HG03460 (cell line): ENCODE measurements around the gene RAB44.
"Not testable (repeated sequence)": the region's sequence is repeated elsewhere in the genome, so short reads cannot be mapped to it uniquely, and the experiment has no call there.

ENCODE experiments used
- ATAC-seq: cut with Tn5 transposase; IDR thresholded peaks from one replicate; pipeline ENCODE4 v1.9.1; 2021; ENCODE audit not compliant: unreplicated experiment

RAB44 gene, protein sequence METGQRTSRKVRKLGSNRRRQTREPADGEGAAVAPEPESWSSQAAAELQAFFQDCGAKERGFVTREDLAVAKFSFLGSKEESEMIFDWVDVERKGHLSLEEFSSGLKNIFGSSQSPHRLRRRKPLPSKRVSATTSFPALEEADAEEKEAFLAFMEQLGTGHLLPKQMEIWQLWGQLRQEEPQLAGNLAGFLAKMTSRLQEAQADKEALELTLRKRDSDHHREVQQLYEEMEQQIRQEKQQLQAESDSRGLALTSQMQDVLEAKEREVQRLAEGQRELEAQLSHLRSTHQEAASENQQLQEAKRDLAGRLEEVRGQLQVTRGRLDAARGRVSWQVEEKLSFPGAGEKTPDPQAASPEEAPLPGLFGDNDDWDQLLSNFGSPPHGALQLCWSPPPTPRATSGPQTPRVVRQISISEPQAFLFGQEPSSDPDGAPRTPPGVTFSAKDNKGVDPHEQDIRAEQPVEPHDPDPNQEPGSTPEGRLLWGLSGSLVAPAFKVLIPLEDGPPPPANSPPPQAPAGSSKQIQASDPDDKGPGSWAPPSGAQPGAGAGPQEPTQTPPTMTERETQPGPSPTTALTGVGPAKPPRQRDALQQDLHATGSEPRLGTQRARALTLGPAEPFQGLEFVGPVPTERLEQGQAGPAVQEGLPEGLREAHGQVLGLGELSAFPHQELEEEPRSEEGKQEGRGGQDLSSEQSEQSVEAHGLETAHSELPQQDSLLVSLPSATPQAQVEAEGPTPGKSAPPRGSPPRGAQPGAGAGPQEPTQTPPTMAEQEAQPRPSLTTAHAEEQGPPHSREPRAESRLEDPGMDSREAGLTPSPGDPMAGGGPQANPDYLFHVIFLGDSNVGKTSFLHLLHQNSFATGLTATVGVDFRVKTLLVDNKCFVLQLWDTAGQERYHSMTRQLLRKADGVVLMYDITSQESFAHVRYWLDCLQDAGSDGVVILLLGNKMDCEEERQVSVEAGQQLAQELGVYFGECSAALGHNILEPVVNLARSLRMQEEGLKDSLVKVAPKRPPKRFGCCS

DNA sequence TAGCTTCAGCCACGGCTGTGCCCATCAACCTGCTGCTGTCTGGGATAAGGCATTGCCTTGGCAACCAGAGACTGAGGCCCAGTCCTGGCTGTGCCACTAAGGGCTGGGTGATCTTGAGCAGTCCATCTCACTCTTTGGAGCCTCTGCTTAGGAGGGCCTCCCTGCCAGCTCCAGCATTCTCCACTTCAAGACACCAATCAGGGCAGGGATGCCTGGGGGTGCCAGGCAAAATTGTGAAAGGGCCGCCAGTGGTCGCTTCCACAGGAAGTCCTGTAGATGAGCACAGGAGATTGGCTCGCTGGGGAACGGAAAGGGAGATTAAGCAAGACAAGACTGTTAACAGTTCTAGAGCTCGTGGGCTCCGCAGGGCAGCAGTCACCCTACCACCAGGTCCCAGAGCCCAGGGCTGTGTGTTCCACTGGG lies at the start of gene RAB44:
RAB44 (plus strand) TSS at position 346 of the 423 bp plus-strand sequence. CDS start 6,410 bp downstream, outside the sequence.
- no peak for ATAC-seq

DNA sequence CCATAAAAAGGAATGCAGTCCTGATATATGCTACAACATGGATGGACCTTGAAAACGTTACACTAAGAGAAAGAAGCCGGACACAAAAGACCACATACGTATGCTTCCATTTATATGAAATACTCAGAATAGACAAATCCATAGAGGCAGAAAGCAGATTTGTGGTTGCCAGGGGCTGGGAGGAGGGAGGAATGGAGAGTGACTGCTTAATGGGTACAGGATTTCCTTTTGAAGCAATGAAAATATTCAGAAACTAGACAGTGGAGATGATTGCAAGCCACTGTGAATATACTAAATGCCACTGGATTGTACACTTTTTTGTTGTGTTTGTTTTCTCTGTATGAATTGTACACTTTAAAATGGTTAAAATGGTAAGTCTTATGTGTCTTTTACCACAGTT lies 48.5 kb upstream of the RAB44 start:
- no peak for ATAC-seq

DNA sequence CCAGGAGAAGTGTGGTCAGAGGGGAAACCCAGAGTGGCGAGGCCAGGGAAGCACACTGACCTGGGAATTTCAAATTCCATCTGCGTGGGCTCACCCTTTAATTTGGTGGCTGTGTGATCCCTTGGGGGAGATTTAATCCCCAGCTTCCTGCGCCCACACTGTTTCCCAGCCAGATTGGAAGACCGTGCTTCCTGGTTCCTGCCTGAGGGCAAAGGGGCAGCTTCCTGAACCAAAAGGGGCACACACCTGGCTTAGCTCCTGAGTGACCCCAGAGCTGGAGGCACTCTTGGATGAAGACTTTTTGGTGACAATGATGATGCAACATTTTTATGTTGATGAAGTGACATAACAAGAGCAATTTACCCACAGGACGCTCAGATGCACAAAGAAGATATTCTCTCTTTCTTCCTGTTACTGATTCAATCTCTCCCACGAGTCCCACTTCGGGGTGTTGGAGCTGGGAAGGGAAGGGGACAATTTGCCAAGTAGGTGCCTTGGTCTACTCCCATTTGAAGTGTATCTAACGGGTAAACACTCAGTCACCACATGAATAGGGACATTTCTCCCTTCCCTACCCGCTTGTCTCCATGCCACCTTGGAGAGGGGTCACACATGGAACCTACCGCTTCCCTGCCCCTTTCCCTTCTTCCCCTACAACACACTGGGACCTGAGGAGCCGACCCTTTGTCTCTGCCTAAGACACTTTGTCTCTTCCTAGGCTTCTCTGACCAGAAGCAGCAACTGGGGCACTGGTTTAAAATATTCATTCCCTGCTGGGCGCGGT lies 47.7 kb upstream of the RAB44 start:
- no peak for ATAC-seq

DNA sequence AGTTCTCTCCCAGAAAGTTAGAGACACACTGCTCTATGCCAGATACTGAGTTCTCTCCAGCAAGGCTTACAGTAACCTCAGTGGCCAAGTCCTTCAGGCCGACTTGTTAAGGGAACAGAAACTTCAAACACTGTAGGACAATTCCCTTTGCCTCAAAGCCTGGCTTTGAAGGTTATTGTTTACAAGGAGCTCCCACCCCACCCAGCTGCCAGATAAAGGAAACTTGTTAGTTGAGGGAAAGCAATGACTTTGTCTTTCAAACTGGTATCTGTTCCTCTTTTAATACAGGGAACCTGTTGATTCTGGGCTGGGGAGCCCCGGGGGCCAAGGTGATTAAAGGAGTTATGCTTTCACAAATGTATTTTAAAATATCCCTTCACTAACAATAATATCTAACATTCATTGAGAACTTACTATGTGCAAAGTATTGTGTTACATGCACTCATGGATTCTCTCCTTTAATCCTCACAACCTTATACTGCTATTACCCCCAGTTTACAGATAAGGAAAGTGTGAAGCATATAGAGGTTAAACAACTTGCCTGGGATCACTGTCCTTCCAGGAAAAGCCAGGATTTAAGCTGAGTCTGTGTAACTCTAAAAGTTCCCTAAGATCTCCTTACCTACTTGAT lies 46.7 kb upstream of the RAB44 start:
- peak; percentile 65 for ATAC-seq

DNA sequence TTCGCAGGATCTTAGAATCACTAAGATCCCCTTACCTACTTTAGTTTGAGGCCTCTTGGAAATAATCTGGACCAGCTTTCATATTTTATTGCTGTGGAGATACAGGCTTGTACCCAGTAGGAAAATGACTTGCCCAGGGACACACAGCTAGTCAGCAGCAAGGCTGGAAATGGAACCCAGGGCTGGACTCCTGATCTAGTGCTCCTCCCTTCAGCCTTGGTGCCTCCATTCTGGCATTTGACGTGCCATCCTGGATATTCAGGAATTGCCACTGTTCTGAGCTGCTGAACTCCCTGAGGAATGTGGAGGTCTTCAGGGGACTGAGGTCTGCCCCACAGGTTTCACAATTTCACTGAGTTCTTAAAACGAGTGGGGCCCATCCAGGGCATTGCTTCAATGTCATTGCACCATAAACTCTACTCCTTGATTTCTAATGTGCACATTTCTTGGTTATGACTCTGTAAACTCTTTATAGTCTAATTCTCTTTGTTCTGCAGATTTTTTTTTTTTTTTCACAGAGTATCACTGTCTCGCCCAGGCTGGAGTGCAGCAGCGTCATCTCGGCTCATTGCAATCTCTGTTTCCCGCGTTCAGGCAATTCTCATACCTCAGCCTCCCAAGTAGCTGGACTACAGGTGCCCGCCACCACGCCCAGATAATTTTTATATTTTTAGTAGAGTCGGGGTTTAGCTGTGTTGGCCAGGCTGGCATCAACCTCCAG lies 45.8 kb upstream of the RAB44 start:
- ATAC-seq: no peak

DNA sequence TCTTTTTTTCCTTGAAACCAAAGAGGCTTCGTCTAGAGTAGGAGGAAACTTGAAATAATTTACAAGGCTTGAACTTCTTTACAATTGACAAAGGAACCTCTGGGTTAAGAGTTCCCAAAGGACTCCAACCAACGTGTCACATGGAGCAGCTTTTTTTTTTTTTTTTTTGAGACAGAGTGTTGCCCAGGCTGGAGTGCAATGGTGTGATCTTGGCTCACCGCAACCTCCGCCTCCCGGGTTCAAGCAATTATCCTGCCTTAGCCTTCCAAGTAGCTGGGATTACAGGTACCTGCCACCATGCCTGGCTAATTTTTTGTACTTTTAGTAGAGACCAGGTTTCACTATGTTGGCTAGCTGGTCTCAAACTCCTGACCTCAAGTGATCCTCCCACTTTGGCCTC lies 43.2 kb upstream of the RAB44 start:
- not testable (repeated sequence) for ATAC-seq

DNA sequence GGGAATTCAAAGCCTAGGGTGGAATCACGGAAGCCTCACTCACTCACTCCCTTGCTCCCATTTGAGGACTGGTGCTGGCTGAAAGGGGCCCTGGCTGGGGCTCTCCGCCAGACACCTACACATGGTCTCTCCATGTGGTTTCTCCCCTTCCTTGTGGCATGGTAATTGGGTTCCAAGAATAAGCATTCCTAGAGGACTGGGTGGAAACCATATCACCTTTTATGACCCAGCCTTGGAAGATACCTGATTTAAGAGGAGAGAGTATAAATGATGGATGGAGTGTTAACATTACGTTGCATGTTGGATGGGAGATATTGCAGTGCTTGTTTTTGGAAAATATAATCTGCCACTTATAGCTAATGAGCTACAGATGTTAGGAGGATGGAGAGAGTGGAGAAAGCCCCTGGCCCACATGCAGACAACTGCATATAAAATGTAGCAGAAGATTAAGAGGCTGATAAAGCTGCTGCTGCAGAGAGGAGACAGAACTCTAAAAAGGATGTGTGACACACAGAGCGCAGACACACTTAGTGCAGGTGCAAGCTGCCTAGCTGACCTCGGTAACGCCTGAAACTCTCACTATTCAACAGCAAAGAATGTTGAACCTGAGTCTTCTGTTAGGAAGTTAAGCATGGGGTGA lies 42.4 kb upstream of the RAB44 start:
- no peak for ATAC-seq

DNA sequence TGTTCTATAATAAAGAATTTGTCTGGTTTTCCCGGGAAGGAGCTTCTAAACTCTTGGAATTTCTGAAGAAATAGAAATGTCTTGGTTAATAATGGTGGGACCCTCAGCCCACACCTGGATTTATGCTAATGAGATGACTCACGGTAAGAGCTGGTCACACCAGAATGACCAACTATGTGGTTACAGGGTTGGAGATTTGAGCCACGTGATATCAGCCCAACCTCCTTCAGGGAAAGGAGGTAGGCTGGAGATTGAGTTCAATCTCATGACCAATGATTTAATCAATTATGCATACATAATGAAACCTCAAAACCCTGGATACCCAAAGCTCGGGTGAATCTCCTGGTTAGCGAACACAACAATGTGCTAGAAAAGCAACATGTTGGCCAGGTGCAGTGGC lies 41.2 kb upstream of the RAB44 start:
- ATAC-seq: no peak

DNA sequence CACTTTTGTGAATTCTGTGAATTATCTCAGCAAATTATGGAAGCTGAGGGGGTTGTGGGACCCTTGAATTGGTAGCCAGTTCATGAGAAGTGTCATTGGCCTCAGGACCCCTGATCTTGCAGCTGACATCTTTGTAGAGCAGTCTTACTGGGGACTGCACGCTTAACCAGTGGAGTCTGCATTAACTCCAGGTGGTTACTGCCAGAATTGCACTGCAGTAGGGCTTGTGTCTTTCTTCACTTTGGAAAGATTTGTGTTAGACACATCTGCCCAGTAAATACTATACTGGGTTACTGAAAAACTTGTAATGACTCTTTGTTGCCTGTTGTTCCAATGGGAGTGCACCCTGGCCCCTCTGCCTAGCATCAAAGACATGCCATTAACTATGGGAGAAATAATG lies 40.4 kb upstream of the RAB44 start:
- ATAC-seq: no peak

DNA sequence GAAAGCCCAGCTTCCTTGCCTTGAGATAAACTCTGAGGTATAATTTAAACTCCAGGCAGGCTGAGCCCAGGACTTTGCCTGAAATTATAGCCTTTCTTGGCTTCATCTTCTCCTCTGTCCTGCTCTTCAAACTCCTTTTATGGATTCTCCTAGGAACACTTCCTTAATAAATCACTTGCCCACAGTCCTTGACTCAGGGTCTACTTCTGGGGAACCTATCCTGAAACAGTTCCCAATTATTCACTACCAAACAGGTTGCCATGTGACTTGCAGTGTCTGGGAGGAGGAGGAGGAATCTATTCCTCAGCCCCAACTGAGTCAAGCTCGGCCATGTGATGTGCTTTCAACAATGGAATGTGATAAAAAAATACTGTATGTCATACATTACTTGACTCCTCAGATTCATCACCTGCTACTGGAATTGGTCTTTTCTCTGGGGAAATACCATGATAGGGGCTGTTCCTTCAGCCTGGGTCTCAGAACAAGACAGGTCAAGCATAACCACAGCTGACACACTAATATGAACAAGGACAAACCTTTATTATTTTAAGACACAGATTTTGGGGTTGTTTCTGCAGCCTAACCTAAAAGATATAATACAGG lies 39.6 kb upstream of the RAB44 start:
- no peak for ATAC-seq

DNA sequence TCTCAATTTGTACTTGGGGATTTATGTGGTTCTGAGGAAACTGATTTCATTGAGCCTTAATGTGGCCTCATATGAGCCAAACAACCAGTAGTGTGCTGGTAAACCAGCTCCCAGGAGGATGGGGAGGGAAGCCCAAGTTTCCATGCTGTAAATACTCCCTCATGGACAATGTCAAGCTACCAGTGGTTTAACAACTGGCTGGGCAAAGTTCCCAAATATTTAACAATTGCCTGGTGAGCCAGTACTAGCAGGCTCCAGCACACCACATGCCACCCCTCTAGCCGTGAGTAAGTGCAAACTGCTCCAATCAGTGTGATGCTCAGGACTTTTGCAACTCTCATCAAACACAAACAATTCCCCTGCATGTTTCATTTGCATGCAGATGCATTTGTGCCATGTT lies 38.4 kb upstream of the RAB44 start:
- ATAC-seq: no peak

DNA sequence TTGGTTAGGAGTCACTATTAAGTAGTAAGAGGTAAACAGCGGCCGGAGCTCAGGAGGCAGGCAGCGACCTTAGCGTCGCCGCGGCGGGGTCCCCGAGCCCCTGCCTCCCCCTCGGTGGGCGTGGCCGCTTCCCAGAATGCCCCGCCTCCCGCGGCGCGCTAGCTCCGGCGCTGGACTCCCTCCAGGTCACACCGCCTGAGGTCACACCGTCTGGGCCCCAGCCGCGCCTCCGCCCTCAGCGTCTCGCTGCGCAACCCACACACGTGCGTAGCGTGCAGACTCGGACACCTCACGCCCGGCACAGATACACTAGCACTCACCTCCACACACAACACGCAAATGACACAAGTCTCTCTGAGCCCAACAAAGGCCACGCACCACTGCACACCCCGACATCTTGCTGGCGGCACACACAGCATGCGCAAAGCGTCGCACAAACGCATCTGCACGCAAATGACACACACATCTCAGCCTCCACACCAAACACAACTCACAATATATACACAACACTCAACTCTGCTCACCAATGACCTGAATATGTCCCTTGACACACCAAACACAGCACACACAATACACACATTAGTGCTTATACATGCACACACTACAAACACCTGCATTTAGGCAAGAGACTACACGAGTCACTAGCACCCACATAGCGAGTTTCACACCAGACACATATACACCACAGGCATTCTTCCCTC lies 36.7 kb upstream of the RAB44 start:
- no peak for ATAC-seq

DNA sequence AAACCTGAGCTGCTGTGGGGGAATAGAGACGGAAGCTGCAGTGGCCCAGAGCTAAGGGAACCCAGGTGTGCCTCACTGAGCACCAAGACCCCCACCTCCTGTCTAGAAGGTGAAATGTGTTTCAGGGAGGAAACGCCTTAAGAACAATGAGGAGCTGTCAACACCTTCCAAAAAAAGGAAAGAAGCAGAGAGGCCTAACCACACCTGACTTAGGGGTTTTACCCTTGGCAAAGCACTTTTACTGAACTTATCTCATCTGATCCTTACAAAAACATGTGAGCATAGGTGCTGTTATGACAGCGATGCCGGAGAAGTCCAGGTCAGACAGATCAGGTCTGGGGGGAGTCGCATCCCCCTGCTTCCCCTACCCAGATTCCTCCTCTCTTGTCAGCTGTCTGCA lies 35.2 kb upstream of the RAB44 start:
- no peak for ATAC-seq

DNA sequence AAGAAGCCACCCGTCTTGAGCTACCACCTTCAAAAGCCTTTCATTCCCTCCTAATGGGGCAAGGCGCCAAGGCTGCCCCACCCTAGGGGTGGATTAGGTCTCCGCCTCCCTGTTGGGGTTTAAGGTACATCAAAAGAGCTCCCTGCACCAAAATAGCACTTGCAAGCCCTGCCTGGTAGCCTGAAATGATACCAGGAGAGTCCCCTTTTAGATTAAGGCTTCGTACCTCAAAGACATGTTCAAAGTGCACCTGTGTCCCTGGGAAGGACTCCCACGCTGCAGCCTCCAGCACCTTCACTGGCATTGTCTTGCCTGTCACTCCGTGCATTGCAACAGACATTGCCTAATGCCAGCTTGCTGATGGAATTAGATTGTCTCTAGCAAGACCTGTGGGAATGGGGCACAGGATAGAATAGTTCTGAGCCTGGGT lies 34.8 kb upstream of the RAB44 start:
- no peak for ATAC-seq

DNA sequence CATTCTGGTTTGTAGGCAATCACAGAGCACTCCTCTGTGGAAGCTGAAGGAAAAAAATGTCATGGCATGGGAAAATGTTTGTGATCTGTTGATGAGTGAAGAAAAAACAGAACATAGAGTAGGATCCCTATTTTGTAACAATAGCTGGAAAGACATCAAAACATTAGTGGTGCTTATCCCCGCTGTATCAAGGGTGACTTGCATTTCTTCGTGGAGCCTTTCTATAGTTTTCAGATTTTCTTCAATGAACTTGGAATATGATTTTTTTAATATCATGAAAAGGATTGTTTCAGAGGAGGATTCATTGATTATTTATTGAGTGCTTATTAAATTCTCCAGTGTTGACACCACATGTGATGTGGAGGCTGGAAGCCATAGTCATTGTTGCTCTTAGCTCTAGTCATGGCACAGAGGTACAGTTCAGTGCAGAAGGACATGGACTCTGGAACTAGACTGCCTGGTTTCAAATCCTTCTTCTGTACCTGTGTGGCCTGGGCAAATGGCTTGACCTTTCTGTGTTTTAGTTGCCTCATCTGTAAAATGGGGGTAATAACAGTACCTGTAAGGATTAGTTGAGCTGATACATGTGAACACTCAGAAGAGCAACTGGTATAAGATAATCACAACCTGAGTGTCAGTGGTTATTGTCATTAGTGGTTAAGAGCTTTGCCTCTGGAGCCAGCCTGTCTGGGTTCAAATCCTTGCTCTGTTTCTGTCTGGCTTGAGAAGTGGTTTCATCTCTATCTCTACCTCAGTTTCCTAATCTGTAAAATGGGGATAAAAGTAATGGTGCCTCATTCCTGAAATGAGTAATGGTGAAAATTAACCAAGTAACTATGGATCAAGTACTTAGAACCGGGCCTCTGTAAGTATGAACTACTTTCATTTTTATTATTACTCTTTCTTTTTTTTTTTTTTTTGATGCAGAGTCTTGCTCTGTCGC lies 33.9 kb upstream of the RAB44 start:
- no peak for ATAC-seq

DNA sequence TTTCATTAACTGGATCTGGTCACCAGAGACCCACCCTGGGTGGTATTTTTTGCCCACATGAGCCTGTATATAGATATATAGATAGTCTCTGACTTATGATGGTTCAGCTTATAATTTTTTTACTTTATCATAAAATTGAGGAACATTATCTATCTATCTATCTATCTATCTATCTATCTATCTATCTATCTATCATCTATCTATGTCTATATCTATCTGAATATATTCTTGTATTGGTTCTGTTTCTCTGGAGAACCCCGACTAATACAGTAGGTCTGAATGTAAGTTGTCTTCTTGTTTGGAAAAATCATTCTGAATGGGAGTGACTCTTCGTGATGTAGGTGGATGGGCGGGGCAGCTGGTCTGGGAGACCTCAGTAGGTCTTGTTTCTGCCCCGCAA lies 32.4 kb upstream of the RAB44 start:
- ATAC-seq: no peak

DNA sequence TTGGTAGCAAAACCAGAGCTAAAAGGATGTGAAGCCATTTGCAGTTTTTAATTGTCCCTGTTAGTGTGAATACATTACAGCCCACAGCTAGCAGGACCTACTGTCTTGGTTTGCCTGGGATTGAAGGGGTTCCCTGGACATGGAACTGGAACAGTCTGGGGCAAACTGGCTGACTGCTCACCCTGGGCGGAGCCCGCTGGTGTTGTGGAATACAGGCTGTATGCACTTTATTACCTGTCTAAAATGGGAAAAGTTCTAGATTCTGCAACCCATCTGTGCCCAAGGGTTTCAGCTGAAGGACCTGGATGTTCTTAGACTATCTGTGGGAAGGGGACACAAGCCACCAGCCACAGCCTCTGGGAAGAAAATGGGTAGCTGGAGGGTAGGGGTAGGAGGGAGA lies 31.3 kb upstream of the RAB44 start:
- no peak for ATAC-seq
